GM18907 (cell line): ENCODE measurements around the gene LRRC63.
"Not testable (repeated sequence)": the region's sequence is repeated elsewhere in the genome, so short reads cannot be mapped to it uniquely, and the experiment has no call there.

ENCODE experiments used
- ATAC-seq: cut with Tn5 transposase; IDR thresholded peaks from one replicate; pipeline ENCODE4 v1.9.1; 2021; ENCODE audit warnings: mild to moderate bottlenecking, moderate library complexity; ENCODE audit not compliant: unreplicated experiment

Gene LRRC63

DNA sequence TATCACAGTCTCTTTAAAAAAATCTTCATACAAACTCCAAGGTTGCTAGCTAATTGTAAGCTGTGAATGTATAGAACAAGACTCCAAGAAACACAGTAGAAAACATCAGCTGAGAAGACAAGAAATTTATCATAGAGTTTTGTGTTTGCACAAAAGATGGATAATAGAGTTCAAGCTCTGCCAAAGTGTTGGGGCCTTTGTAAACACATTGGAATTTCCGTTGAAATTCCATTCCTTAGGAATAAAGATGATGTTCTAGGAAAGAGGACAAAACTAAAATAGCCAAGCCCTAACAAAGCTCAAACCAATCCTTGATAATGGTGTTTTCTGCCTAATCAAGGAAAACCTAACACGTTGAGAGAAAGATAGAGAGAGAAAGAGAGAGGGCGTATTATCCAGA, 20.6 kb downstream of the LRRC63 start:
- no peak for ATAC-seq

- no peak for ATAC-seq
Measured at GRCh38 chr13:46235286-46235685, 23.6 kb downstream of the LRRC63 start.

- ATAC-seq, result no peak
Measured at GRCh38 chr13:46265292-46265691, 53.6 kb downstream of the LRRC63 start.

DNA sequence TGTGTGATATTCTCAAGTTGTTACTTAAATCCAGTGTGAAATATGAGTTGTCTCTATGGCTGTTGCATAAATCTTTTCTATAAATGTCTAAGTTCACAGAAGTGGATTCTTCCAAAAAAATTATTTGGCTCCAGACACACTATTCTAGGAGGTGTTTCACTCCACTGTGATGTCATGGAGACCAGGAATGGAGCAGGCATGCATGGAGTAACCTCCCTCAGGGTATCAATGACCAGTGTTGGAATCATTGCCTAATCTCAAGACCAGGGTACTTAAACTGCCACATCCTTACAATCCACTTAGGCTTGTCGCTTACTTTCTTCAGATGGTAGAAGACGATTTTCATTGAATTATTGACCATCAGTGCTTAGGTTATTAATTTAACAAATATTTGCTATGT, 55.4 kb downstream of the LRRC63 start:
- ATAC-seq, result no peak

GRCh38 chr13:46270416-46270815, 58.7 kb downstream of the LRRC63 start:
- ATAC-seq, result no peak

DNA sequence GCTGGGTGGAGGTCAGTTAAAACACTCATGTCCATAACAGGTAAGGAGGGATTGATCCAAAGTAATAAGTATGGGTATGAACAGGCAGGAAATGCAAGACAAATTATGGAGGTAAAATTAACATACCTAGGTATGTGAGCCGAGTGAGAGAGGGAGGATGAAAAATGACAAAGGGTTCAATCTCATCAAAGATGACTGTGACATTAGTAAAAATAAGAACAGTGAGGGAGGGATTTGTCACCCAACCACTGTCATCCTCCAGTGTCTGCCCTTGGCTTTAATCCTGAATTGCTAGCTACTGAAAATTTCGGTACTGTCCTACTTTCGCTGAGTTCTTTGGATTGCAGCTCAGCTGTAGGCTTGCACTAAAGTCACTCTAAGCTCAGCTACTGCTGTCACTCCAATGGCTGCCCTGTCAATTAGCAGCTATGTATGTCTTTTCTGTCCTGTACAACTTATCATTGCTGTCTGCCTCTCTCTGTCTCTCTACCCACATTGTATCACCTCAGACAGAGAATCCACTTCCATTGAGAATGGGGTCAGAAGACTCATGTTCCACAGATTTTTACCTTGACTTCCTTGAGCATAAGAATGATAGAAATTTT, 62.5 kb downstream of the LRRC63 start:
- ATAC-seq, result no peak

DNA sequence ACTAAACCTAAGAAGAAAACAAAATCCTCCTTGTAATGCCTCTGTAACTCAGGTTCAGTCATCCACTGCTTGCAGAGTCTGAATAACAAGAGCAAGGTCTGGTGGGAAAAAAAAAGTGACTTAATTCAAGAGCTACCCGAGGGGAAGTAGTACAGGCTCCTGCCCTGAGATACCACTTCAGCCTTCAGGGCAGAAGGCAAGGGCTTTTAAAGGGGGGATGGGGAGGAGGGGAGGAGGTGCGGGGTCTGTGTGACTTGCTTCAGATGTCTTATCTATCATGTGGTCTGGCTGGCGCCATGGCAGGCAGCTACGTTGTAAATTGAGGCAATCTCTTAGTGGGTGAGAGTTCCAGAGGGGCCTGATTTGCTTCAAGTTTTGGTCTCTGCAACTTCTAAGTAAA, 66.7 kb downstream of the LRRC63 start:
- ATAC-seq, result no peak

DNA sequence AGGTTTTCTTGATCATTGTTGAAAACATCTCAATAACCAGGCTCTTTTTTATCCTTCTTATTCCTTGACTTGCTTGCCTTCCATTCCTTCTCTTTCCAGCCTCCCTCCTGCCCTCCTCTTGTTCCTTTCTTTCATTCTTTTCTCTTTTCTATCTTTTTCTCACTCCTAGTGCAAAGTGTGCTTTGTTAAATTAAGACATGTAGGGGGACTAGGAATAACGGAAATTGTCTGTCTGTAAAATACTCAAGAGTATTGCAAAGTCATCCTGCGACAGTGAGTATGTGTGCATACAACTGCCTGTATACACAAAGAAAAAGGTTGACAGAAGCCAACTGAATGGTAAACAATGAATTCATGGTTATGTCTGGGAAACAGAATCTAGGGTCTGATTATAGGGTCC, 70.1 kb downstream of the LRRC63 start:
- ATAC-seq, result no peak

DNA sequence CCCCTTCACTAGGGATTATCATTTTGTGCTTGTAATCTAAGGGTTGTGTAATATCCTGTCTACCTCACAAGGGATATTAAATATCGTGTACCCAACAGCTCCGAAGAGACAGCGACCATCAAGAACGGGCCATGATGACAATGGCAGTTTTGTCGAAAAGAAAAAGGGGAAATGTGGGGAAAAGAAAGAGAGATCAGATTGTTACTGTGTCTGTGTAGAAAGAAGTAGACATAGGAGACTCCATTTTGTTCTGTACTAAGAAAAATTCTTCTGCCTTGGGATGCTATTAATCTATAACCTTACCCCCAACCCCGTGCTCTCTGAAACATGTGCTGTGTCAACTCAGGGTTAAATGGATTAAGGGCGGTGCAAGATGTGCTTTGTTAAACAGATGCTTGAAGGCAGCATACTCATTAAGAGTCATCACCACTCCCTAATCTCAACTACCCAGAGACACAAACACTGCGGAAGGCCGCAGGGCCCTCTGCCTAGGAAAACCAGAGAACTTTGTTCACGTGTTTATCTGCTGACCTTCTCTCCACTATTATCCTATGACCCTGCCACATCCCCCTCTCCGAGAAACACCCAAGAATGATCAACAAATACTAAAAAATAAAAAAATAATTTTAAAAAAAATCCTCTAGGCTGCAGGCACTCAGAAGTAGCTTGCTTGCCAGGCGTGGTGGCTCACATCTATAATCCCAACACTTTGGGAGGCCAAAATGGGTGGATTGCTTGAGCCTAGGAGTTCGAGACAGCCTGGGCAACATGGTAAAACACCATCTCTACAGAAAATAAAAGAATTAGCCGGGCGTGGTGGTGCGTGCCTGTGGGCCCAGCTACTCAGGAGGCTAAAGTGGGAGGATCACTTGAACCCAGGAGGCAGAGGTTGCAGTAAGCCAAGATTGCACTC, 72.4 kb downstream of the LRRC63 start:
- ATAC-seq, result not testable (repeated sequence)

- no peak for ATAC-seq
Measured at GRCh38 chr13:46286972-46287371, 75.2 kb downstream of the LRRC63 start.

DNA sequence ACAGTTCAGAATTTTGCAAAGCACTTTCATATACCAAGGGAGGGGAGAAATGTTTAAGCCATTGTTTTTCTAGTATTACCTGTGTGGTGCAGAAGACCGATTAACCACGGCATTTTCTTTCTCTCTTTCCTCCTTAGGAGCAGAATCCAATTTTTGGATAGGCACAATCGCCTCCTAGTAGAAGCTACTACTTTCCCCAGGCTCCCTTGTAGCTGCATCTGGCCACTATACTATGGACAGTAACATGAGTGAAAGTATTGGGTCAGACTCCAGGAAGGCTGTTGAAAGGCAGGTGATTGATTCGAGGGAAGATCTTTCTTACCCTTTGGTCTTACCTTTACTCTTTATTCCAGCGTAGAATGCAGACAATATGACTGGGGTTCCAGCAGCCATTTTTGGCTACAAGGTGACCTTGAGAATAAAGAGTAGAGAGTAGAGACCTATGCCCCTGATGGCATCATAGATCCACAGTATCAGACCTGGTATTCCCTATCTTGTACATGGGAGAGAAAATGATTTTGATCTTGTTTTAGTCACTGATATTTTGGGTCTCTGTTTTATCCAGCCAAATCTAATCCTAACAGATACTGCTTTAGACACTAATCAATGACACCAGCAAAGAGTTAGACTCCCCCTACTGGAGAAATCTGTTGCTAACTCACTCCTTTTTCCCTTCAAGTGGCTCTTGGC, 77.0 kb downstream of the LRRC63 start:
- ATAC-seq, result no peak

GRCh38 chr13:46289260-46289955, 77.7 kb downstream of the LRRC63 start:
- no peak for ATAC-seq

- ATAC-seq, result no peak
Measured at GRCh38 chr13:46290434-46290833, 78.7 kb downstream of the LRRC63 start.

- no peak for ATAC-seq
Measured at GRCh38 chr13:46293436-46293835, 81.7 kb downstream of the LRRC63 start.

DNA sequence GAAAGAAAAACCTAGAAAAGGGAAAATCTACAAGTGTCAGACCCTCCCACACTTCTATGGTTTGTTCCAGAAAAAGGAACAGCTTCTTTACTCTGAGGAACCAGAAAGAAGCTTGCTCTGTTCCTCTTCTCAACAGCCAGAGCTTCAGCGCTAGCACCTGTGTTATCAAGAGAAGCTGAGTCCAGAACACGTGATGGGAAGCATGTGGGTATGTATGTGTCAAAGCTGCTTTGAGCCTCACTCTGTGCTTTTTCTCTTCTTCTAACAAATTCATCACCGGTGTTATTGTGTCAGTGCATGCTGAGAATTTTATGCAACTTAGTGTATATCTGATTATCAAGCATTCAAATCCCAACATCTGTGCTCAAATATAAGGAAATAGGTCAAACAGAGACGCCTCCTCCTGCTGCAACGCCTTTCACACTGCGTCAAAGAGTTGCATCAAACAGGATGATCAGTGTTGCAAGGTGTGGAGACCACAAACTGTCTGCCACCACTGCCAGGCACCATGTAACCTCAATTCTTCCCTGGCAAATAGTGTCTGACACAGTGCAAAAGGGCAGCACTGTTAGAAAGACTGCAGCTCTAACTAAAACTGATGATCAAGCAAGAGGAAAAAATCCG, 83.9 kb downstream of the LRRC63 start:
- ATAC-seq, result peak; percentile 62

DNA sequence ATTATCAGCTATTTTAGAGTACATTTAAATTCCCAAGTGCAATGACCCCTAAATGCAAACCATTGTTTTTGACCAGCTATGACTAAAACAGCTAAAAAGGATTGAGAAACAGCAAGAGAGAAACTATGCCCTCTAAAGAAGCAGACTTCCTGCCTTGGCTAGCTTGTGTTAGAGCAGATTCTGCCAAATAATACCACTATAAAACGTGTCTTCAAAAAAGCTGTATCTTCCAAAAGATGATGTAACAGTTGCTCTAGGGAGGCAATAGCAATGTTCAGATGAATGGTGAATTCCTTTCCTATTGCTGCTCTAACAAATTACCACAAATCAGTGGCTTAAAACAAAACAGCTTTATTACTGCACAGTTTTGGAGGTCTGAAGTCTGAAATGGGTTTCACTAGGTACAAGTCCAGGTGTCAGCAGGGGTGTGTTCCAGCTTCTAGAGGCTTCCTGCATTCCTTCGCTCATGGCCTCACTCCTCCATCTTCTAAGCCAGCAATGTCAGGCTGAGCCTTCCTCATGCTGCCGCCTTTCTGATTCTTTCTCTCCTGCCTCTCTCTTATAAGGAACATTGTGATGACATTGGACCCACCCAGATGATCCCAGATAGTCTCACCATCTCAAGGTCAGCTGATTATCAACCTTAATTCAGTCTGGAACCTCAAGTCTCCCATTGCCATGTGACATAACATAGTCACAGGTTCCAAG, 84.5 kb downstream of the LRRC63 start:
- peak; percentile 51 for ATAC-seq

DNA sequence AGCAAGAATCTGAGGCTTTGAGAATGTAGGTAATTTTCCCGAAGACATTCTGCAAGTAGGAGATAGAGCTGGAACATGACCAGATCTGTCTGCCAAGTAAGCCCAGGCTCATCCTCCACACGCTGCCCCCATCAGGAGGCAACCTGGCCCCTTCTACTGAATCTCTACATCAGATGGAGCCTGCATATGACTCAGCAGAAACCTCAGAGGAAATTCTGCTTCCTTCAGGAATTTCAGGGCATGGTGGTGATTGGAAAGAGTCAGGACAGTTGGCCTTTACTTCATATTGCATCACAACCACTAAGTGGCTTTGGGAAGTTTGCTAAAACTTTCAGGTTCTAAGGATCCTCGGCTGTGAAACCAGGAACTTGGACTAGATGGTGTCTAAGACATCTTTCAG, 85.2 kb downstream of the LRRC63 start:
- no peak for ATAC-seq

DNA sequence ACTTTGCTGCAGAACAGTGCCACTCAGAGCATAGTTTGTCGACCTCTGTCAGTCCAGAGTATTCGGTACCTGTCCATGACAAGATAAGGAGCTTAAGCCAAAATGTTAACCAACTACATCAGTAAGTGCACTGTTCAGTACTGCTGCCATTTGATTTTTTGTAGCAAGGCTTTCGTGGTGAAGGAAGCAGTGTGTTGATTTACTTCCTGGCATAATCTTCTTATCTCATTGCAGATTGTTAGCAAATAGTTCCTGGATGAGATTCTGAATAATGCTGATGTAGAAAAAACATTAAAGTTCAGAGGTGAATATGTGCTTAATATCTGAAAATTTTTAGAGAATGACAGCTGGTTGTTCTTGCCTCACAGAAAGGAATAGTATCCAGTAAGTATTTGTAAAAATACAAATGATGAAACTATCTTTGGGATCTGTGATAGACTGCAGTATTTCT, 85.7 kb downstream of the LRRC63 start:
- ATAC-seq, result no peak

DNA sequence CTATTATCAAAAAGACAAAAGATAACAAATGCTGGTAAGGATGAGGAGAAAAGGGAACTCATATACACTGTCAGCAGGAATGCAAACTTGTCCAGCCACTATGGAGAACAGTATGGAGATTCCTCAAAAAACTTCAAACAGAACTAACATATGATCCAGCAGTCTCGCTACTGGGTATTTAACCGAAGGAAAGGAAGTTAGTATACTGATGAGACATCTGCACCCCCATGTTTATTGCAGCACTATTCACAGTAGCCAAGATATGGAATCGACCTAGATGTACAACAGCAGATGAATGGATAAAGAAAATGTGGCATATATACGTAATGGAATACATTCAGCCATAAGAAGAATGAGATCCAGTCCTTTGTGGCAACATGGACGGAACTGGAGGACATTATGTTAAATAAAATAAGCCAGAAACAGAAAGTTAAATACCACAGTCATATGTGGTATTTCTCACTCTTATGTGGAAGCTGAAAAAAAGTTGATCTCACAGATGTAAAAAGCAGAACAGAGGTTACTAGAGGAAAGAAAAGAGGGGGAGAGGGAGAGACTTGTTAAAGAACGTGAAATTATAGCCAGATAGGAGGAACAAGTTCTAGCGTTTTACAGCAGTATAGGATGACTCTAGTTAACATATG, 92.1 kb downstream of the LRRC63 start:
- no peak for ATAC-seq

DNA sequence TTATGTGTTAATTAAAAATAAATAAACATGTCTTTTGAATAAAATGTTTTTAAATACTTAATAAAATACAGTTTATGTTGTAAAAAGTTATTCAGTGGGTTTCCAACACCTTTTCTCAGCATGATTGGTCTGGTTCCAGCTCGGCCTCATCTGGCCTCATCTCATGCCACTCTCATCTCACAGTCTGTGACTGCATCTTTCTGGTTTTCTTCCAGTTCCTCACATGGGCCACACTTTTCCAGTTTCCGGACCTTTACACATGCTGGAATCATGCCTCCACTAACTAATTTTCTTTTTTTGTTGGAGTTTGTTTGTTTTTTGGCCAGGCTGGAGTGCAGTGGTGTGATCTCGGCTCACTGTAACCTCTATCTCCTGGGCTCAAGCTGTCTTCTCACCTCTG, 92.8 kb downstream of the LRRC63 start:
- ATAC-seq, result no peak
